HepG2 (cell line): ENCODE data around the gene ATAD1. TPM values are rescaled to one million over a fixed set of nuclear protein-coding genes. Genes with fewer than 3 reads are reported as not detected.

Experiments
- DNMT3B ChIP-seq: conservative IDR thresholded peaks from 2 replicates; pipeline ENCODE4 v1.6.1; 2016; ENCODE audit warnings: missing biosample characterization, control low read depth
- GATA4 ChIP-seq: sonication (generic); IDR thresholded peaks from 2 replicates; pipeline ENCODE4 v1.6.1; 2016; ENCODE audit warnings: antibody characterized with exemption, low read depth, borderline replicate concordance
- KDM6A ChIP-seq: IDR thresholded peaks from 2 replicates; pipeline ENCODE4 v1.6.1; 2016; ENCODE audit warnings: low read depth
- KLF13 ChIP-seq: sonication (generic); formaldehyde crosslinking; IDR thresholded peaks from 2 replicates; pipeline ENCODE4 v1.4.0; 2020; ENCODE audit warnings: mild to moderate bottlenecking, missing genetic modification reagents
- MBD4 ChIP-seq: IDR thresholded peaks from 2 replicates; pipeline ENCODE4 v1.6.1; 2012; ENCODE audit warnings: low read length, inconsistent platforms, borderline replicate concordance
- RBM22 ChIP-seq: fragments of 200-400 bp; formaldehyde crosslinking; optimal IDR thresholded peaks from 2 replicates; pipeline ENCODE3; 2017; ENCODE audit warnings: mild to moderate bottlenecking, low read length, moderate library complexity
- REL ChIP-seq: sonication (generic); formaldehyde crosslinking; conservative IDR thresholded peaks from 2 replicates; pipeline ENCODE4 v1.8.0; 2022; ENCODE audit warnings: mild to moderate bottlenecking, missing genetic modification reagents, moderate library complexity
- SP140L ChIP-seq: sonication (generic); formaldehyde crosslinking; IDR thresholded peaks from 2 replicates; pipeline ENCODE4 v1.4.0; 2020; ENCODE audit warnings: missing genetic modification reagents, borderline replicate concordance
- TBP ChIP-seq: sonication (generic); formaldehyde crosslinking; IDR thresholded peaks from 2 replicates; pipeline ENCODE4 v1.5.0; 2020; ENCODE audit warnings: missing genetic modification reagents
- TCF7 ChIP-seq: sonication (generic); IDR thresholded peaks from 2 replicates; pipeline ENCODE4 v1.6.1; 2016; ENCODE audit warnings: antibody characterized with exemption, low read depth
- TOE1 ChIP-seq: sonication (generic); formaldehyde crosslinking; IDR thresholded peaks from 2 replicates; pipeline ENCODE4 v1.4.0; 2020; ENCODE audit warnings: mild to moderate bottlenecking, missing genetic modification reagents
- ZBTB7B ChIP-seq: sonication (generic); formaldehyde crosslinking; IDR thresholded peaks from 2 replicates; pipeline ENCODE4 v1.4.0; 2020; ENCODE audit warnings: missing genetic modification reagents
- ZC3H4 ChIP-seq: sonication (generic); formaldehyde crosslinking; IDR thresholded peaks from 2 replicates; pipeline ENCODE4 v1.4.0; 2020; ENCODE audit warnings: missing genetic modification reagents, borderline replicate concordance
- ZFY ChIP-seq: sonication (generic); formaldehyde crosslinking; IDR thresholded peaks from 2 replicates; pipeline ENCODE4 v1.4.0; 2020; ENCODE audit warnings: missing genetic modification reagents
- ZNF367 ChIP-seq: sonication (generic); formaldehyde crosslinking; IDR thresholded peaks from 2 replicates; pipeline ENCODE4 v1.4.0; 2020; ENCODE audit warnings: missing genetic modification reagents, borderline replicate concordance
- ZNF549 ChIP-seq: sonication (generic); formaldehyde crosslinking; IDR thresholded peaks from 2 replicates; pipeline ENCODE4 v1.5.0; 2020; ENCODE audit warnings: missing genetic modification reagents
- ZNF615 ChIP-seq: sonication (generic); formaldehyde crosslinking; IDR thresholded peaks from 2 replicates; pipeline ENCODE4 v1.5.0; 2020; ENCODE audit warnings: mild to moderate bottlenecking, missing genetic modification reagents, borderline replicate concordance
- ZNF652 ChIP-seq: IDR thresholded peaks from 2 replicates; pipeline ENCODE4 v1.6.1; 2016; ENCODE audit warnings: low read depth, borderline replicate concordance
- ZNF672 ChIP-seq: sonication (generic); formaldehyde crosslinking; IDR thresholded peaks from 2 replicates; pipeline ENCODE4 v1.8.1; 2022; ENCODE audit warnings: missing genetic modification reagents
- ZNF746 ChIP-seq: sonication (generic); formaldehyde crosslinking; IDR thresholded peaks from 2 replicates; pipeline ENCODE4 v1.8.0; 2022; ENCODE audit warnings: mild to moderate bottlenecking, missing genetic modification reagents
- polyA plus RNA-seq, 8 experiments: library from polyadenylated mRNA; depleted of rRNA in 3 of 8; stranded (reverse) in 7 of 8; unstranded in 1 of 8; fragments of >200 nt; fragmentation: Illumina TruSeq in 4 of 8; extraction: Trizol in 4 of 8; gene quantifications; 2 replicates each; pipeline versions ENCODE4 v1.2.1 to v1.2.3, GENCODE V29; 2011 to 2016; ENCODE audit warnings: low read depth in 4 of 8, missing spikeins in 1 of 8, mixed read lengths in 1 of 8; ENCODE audit not compliant: insufficient read depth in 1 of 8
- total RNA-seq, 5 experiments: library from RNA; depleted of rRNA; stranded (reverse); fragments of >200 nt; fragmentation: Illumina TruSeq; extraction: Trizol; gene quantifications; 2 replicates each; pipeline ENCODE4 v1.2.3, GENCODE V29; 2016; ENCODE audit warnings: low read depth in 1 of 5
- TF ChIP-seq, protein P1 (sequence below): IDR thresholded peaks from 2 replicates; pipeline ENCODE4 v1.6.1; 2016
- TF ChIP-seq, protein P2 (sequence below): IDR thresholded peaks from 2 replicates; pipeline ENCODE4 v1.4.0; 2020; ENCODE audit warnings: mild to moderate bottlenecking, missing genetic modification reagents
- TF ChIP-seq, protein P3 (sequence below): sonication (generic); formaldehyde crosslinking; IDR thresholded peaks from 2 replicates; pipeline ENCODE4 v1.5.0; 2020; ENCODE audit warnings: missing genetic modification reagents, mild to moderate bottlenecking, borderline replicate concordance
- TF ChIP-seq, protein P4 (sequence below): sonication (generic); formaldehyde crosslinking; IDR thresholded peaks from 2 replicates; pipeline ENCODE4 v1.4.0; 2020; ENCODE audit warnings: low read depth, mild to moderate bottlenecking, missing genetic modification reagents

Gene ATAD1
- total and polyA plus RNA-seq, 2 of the 13 experiments (the other 11 are each of a cell fraction or from before 2014, with no cell fraction given) = 14.9 to 28.2 TPM

DNA sequence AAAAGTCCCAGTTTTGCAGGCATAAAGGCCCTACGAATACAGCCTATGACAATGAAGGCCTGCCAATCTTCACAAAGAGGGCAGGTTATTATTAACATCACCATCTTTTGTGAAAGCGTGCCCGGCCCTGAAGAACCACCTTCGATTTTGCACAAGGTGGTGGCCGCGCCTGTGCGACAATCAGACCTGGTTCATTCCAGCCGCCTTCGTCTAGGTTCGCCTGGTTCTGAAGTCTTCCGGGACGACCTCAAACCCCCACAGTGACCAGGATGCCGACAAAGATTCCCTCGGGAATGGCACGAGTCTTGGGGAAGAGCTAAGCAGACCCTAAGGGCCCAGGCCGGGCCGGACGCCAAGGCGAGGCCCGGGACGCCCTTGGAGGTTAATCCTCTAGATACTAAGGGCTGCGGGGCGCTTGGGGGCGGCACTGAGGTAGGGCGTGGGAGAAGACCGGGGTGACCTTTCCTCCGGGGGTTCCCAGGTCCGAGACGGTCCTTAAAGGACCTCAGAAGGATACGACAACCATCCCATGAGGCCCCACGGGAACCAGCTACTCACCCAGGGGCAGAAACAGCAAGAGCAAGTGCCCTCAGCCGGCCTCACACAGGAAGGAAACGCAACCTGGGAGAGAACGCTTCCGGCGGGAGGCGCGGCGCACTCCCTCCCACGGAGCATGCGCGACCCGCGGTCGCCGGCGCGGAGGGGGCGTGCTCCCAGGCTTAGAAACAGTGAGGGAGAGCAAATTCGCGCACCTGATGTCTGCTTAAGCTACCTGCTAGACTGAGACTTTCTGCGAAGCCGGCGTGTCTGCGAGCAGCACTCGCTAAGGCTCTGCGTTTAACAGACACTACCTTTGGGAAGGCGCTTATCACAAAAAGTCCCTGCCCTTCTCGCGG, at the start of gene ATAD1 (continued):
- TF ChIP-seq, protein P1, sequence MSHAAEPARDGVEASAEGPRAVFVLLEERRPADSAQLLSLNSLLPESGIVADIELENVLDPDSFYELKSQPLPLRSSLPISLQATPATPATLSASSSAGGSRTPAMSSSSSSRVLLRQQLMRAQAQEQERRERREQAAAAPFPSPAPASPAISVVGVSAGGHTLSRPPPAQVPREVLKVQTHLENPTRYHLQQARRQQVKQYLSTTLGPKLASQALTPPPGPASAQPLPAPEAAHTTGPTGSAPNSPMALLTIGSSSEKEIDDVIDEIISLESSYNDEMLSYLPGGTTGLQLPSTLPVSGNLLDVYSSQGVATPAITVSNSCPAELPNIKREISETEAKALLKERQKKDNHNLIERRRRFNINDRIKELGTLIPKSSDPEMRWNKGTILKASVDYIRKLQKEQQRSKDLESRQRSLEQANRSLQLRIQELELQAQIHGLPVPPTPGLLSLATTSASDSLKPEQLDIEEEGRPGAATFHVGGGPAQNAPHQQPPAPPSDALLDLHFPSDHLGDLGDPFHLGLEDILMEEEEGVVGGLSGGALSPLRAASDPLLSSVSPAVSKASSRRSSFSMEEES (CRISPR knock-in tag) = 0 out of 2 replicates have a peak, but pooled peaks have one; percentile 4
- TF ChIP-seq ZNF549 (CRISPR knock-in tag) = no peak
- TF ChIP-seq, protein P2, sequence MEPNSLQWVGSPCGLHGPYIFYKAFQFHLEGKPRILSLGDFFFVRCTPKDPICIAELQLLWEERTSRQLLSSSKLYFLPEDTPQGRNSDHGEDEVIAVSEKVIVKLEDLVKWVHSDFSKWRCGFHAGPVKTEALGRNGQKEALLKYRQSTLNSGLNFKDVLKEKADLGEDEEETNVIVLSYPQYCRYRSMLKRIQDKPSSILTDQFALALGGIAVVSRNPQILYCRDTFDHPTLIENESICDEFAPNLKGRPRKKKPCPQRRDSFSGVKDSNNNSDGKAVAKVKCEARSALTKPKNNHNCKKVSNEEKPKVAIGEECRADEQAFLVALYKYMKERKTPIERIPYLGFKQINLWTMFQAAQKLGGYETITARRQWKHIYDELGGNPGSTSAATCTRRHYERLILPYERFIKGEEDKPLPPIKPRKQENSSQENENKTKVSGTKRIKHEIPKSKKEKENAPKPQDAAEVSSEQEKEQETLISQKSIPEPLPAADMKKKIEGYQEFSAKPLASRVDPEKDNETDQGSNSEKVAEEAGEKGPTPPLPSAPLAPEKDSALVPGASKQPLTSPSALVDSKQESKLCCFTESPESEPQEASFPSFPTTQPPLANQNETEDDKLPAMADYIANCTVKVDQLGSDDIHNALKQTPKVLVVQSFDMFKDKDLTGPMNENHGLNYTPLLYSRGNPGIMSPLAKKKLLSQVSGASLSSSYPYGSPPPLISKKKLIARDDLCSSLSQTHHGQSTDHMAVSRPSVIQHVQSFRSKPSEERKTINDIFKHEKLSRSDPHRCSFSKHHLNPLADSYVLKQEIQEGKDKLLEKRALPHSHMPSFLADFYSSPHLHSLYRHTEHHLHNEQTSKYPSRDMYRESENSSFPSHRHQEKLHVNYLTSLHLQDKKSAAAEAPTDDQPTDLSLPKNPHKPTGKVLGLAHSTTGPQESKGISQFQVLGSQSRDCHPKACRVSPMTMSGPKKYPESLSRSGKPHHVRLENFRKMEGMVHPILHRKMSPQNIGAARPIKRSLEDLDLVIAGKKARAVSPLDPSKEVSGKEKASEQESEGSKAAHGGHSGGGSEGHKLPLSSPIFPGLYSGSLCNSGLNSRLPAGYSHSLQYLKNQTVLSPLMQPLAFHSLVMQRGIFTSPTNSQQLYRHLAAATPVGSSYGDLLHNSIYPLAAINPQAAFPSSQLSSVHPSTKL = 0 out of 2 replicates have a peak, but pooled peaks have one; percentile 29
- peak; percentile 96 for TF ChIP-seq ZFY (CRISPR knock-in tag)
- TF ChIP-seq MBD4 = no peak
- TF ChIP-seq ZNF615 (CRISPR knock-in tag) = no peak
- TF ChIP-seq ZNF672 (CRISPR knock-in tag) = no peak
- TF ChIP-seq, protein P3, sequence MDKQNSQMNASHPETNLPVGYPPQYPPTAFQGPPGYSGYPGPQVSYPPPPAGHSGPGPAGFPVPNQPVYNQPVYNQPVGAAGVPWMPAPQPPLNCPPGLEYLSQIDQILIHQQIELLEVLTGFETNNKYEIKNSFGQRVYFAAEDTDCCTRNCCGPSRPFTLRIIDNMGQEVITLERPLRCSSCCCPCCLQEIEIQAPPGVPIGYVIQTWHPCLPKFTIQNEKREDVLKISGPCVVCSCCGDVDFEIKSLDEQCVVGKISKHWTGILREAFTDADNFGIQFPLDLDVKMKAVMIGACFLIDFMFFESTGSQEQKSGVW (CRISPR knock-in tag) = no peak
- peak; percentile 29; the same call in 1 of the 2 replicates for TF ChIP-seq KLF13 (CRISPR knock-in tag)
- TF ChIP-seq ZNF367 (CRISPR knock-in tag) = no peak
- no peak for TF ChIP-seq GATA4
- TF ChIP-seq DNMT3B (CRISPR knock-in tag) = no peak
- TF ChIP-seq REL (CRISPR knock-in tag) = no peak
- TF ChIP-seq ZNF652 (CRISPR knock-in tag) = no peak
- no peak for TF ChIP-seq SP140L (CRISPR knock-in tag)
- TF ChIP-seq ZNF746 (CRISPR knock-in tag) = no peak; the same call in 1 of the 2 replicates
- no peak for TF ChIP-seq TBP (CRISPR knock-in tag)
- TF ChIP-seq RBM22 = no peak
- TF ChIP-seq TCF7 = no peak
- no peak for TF ChIP-seq ZBTB7B
- no peak for TF ChIP-seq TOE1 (CRISPR knock-in tag)
- TF ChIP-seq ZC3H4 (CRISPR knock-in tag) = no peak
- TF ChIP-seq, protein P4, sequence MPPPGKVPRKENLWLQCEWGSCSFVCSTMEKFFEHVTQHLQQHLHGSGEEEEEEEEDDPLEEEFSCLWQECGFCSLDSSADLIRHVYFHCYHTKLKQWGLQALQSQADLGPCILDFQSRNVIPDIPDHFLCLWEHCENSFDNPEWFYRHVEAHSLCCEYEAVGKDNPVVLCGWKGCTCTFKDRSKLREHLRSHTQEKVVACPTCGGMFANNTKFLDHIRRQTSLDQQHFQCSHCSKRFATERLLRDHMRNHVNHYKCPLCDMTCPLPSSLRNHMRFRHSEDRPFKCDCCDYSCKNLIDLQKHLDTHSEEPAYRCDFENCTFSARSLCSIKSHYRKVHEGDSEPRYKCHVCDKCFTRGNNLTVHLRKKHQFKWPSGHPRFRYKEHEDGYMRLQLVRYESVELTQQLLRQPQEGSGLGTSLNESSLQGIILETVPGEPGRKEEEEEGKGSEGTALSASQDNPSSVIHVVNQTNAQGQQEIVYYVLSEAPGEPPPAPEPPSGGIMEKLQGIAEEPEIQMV = no peak
- no peak for TF ChIP-seq KDM6A
